Mucosa of rectum (tissue), 2 donors: ENCODE measurements around the gene UBN2.
A peak's percentile ranks its signal among the peaks of the same experiment; 100 is the strongest.

Experiments used
- H3K27ac ChIP-seq, 2 donors: one replicate each; pipeline ENCODE4 v1.7.0; 2013; ENCODE audit warnings: inconsistent platforms in 2 of 2, low read depth in 2 of 2, low read length in 2 of 2
- H3K27me3 ChIP-seq, 2 donors: one replicate each; pipeline ENCODE4 v1.7.0; 2013; ENCODE audit warnings: low read length in 2 of 2; ENCODE audit not compliant: control insufficient read depth in 2 of 2, insufficient read depth in 2 of 2
- H3K36me3 ChIP-seq, 2 donors: one replicate each; pipeline ENCODE4 v1.7.0; 2013; ENCODE audit warnings: low read length in 2 of 2; ENCODE audit not compliant: control insufficient read depth in 2 of 2, insufficient read depth in 2 of 2
- H3K4me1 ChIP-seq, 2 donors: one replicate each; pipeline ENCODE4 v1.7.0; 2013; ENCODE audit warnings: low read length in 2 of 2, mild to moderate bottlenecking in 1 of 2; ENCODE audit not compliant: control insufficient read depth in 2 of 2, insufficient read depth in 2 of 2
- H3K4me3 ChIP-seq, 2 donors: one replicate each; pipeline ENCODE4 v1.7.0; 2013; ENCODE audit warnings: low read length in 2 of 2
- H3K9ac ChIP-seq, 2 donors: one replicate each; pipeline ENCODE4 v1.7.0; 2013; ENCODE audit warnings: low read length in 2 of 2, low read depth in 1 of 2, mild to moderate bottlenecking in 1 of 2
- H3K9me3 ChIP-seq, 2 donors: one replicate each; pipeline ENCODE4 v1.7.0; 2013; ENCODE audit warnings: low read length in 2 of 2; ENCODE audit not compliant: control insufficient read depth in 2 of 2
- donor health status: healthy.
- donor health status: Normal muscosa, but diverticular disease.

UBN2 gene

GRCh38 chr7:139340808-139341057 is 109.7 kb downstream of the UBN2 start:
- H3K4me3 ChIP-seq = peak overlapping the region; percentile 81 to 95
- peaks cover 5 to 8% of the 10 kb centered on the region in 2 donors for H3K4me1 ChIP-seq
- H3K9ac ChIP-seq = peak overlapping the region; percentile 87 to 100
- peaks cover 0 to 4% of the 10 kb centered on the region in 2 donors for H3K36me3 ChIP-seq
- H3K27me3 ChIP-seq = no peaks in the 10 kb centered on the region
- no peaks in the 10 kb centered on the region for H3K9me3 ChIP-seq
- H3K27ac ChIP-seq = peak overlapping the region; percentile 95 to 100

GRCh38 chr7:139341058-139341775 is 110.2 kb downstream of the UBN2 start, which contains the start of gene FMC1:
Gene FMC1 (plus strand): TSS chr7:139341337. CDS start chr7:139341385, 48 bp downstream.
- peaks cover 1 to 4% of the 10 kb centered on the region in 2 donors for H3K36me3 ChIP-seq

GRCh38 chr7:139341776-139342226 is 110.8 kb downstream of the UBN2 start:
- peak overlapping the region; percentile 95 to 100 for H3K27ac ChIP-seq
- H3K9ac ChIP-seq = peak overlapping the region; percentile 87 to 100
- H3K4me3 ChIP-seq = peak overlapping the region; percentile 81 to 95
- H3K36me3 ChIP-seq = peaks cover 7% of the 10 kb centered on the region in 2 donors
- H3K4me1 ChIP-seq = peaks cover 5 to 8% of the 10 kb centered on the region in 2 donors
- no peaks in the 10 kb centered on the region for H3K9me3 ChIP-seq
- no peaks in the 10 kb centered on the region for H3K27me3 ChIP-seq

More at GRCh38 chr7:139341058-139341775, 110.2 kb downstream of the UBN2 start, which contains the start of gene FMC1:
- H3K9ac ChIP-seq = peak within 1 kb of the TSS; percentile 87 to 100
- H3K9me3 ChIP-seq = no peaks in the 10 kb centered on the region
- peak within 1 kb of the TSS; percentile 95 to 100 for H3K27ac ChIP-seq
- peak within 1 kb of the TSS; percentile 81 to 95 for H3K4me3 ChIP-seq
- H3K4me1 ChIP-seq = peaks cover 5 to 8% of the 10 kb centered on the region in 2 donors
- no peaks in the 10 kb centered on the region for H3K27me3 ChIP-seq

GRCh38 chr7:139345042-139345441 is 114.0 kb downstream of the UBN2 start:
- H3K4me1 ChIP-seq = peaks cover 5 to 8% of the 10 kb centered on the region in 2 donors
- no peak overlapping the region for H3K4me3 ChIP-seq
- H3K27me3 ChIP-seq = no peaks in the 10 kb centered on the region
- peaks cover 8 to 16% of the 10 kb centered on the region in 2 donors for H3K36me3 ChIP-seq
- no peak overlapping the region for H3K9ac ChIP-seq
- no peak overlapping the region for H3K27ac ChIP-seq
- H3K9me3 ChIP-seq = no peaks in the 10 kb centered on the region

DNA sequence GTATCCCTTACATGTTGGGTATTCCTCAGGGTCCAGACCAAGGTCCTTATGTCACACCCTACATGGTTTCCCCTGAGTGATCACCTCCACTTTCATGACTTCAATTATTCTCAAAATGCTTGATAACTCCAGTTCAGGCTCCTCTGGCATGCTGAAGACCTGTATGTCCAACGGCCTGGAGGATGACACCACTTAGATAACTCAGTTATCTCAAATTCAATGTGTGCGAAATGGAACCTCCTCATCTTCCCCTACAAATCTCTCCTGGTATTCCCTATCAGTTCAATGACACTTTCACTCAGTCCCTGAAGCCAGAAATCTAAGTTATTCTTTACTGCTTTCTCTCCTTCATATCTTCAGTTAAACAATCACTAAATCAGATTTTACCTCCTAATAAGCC is 120.0 kb downstream of the UBN2 start:
- Histone ChIP-seq H3K9me3 (no peaks in the 10 kb centered on the region), H3K4me3 (no peak overlapping the region), H3K27me3 (no peaks in the 10 kb centered on the region), H3K27ac (no peak overlapping the region), H3K36me3 (peaks cover 8 to 25% of the 10 kb centered on the region in 2 donors), H3K4me1 (no peaks in the 10 kb centered on the region), H3K9ac (no peak overlapping the region)

GRCh38 chr7:139354729-139355128 is 123.7 kb downstream of the UBN2 start:
- peaks cover 0 to 7% of the 10 kb centered on the region in 2 donors for H3K4me1 ChIP-seq
- H3K9me3 ChIP-seq = no peaks in the 10 kb centered on the region

GRCh38 chr7:139355320-139355719 is 124.3 kb downstream of the UBN2 start:
- no peaks in the 10 kb centered on the region for H3K9me3 ChIP-seq
- peaks cover 3 to 9% of the 10 kb centered on the region in 2 donors for H3K36me3 ChIP-seq
- no peak overlapping the region for H3K27ac ChIP-seq
- no peak overlapping the region for H3K9ac ChIP-seq
- H3K27me3 ChIP-seq = no peaks in the 10 kb centered on the region
- peaks cover 0 to 7% of the 10 kb centered on the region in 2 donors for H3K4me1 ChIP-seq
- H3K4me3 ChIP-seq = no peak overlapping the region

More at GRCh38 chr7:139354729-139355128, 123.7 kb downstream of the UBN2 start:
- Histone ChIP-seq H3K36me3 (peaks cover 3 to 11% of the 10 kb centered on the region in 2 donors), H3K9ac (no peak overlapping the region), H3K27ac (no peak overlapping the region), H3K4me3 (no peak overlapping the region), H3K27me3 (no peaks in the 10 kb centered on the region)
